Measurements from ENCODE around the gene CACNA1B.

Gene CACNA1B

DNA sequence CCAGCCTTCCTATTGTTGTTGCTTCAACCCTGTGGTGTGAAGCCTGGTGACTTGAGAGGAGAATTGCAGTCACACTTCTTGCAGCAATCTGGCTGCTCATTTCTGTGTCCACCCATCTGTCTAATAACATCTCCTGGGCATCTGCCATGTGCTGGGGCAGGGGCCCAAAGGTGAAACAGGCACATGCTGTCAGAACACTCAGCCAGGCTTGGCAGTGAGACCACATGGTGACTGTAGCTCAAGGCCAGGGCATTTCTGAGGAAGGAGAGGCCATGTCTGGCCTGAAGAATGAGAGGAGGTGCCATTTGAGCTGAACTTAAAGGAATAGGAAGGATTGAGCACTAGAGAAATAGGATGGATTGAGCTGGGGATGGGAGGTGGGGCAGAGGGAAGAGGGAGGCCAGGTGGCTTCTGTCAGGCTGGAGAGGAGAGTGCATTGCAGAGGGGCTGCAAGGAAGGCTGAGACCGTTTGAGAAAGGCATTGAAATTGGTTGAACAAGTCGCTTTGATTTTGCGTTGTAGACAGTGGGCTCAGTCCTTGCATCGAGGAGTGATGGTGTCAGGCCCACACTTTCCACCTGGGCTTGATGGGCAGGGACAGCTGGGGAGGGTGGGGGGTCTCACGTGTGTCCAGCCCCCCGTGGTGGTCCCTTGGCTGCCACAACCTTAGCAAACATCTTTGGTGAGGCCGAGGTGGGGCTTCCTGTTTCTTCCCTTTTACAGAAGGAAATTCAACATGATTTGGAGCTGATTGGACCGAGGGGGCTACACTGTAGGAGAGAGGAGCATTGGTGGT is 222.4 kb downstream of the CACNA1B start:
- no peak for TF ChIP-seq CTCF (IDR thresholded peaks at IDR 0.05; ENCODE audit: borderline replicate concordance, control extremely low read depth, extremely low read depth, insufficient read depth, missing control alignments)
- in situ Hi-C loops (cut with MboI; ENCODE audit: low sequenced_read_pairs, unreplicated experiment): no loop called here
- DNase-seq (ENCODE audit: low spot score): peak; percentile 16

DNA sequence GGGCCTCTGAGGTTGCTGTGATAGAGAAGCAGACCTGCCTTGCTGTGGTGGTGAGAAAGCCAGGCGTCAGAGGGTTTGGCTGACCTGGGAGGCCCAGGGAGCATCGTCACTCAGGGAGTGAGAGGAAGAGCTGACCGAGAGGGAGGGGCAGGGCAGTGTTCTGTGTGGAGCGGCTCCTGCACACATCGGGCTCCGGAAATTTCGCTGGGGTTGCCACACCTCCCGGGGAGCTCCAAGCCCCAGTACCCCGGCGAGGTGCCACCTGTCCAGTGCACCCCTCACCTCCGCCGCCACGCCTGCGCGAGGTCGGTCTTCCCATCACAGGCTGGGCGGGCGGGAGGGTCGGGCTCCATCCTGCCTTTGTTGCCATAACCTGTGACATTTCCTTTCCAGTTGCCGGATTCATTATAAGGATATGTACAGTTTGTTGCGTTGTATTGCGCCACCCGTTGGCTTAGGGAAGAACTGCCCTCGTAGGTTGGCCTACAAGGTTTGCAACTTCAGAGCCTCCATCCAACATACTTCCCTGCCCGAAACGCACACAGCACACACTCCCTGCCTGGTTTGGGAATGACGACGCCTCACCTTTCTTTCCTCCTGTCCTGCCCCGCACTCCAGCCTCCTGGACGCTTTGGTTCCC is 223.2 kb downstream of the CACNA1B start:
- in situ Hi-C loops (cut with MboI; ENCODE audit: low sequenced_read_pairs, unreplicated experiment): no loop called here
- TF ChIP-seq CTCF (IDR thresholded peaks at IDR 0.05; ENCODE audit: borderline replicate concordance, control extremely low read depth, extremely low read depth, insufficient read depth, missing control alignments): no peak
- peak; percentile 32 for DNase-seq (ENCODE audit: low spot score)

- peak; percentile 25 for DNase-seq (ENCODE audit: low spot score)
- no peak for TF ChIP-seq CTCF (IDR thresholded peaks at IDR 0.05; ENCODE audit: borderline replicate concordance, control extremely low read depth, extremely low read depth, insufficient read depth, missing control alignments)
- in situ Hi-C loops (cut with MboI; ENCODE audit: low sequenced_read_pairs, unreplicated experiment): no loop called here
Observed at GRCh38 chr9:138101444-138102234, 224.1 kb downstream of the CACNA1B start.

DNA sequence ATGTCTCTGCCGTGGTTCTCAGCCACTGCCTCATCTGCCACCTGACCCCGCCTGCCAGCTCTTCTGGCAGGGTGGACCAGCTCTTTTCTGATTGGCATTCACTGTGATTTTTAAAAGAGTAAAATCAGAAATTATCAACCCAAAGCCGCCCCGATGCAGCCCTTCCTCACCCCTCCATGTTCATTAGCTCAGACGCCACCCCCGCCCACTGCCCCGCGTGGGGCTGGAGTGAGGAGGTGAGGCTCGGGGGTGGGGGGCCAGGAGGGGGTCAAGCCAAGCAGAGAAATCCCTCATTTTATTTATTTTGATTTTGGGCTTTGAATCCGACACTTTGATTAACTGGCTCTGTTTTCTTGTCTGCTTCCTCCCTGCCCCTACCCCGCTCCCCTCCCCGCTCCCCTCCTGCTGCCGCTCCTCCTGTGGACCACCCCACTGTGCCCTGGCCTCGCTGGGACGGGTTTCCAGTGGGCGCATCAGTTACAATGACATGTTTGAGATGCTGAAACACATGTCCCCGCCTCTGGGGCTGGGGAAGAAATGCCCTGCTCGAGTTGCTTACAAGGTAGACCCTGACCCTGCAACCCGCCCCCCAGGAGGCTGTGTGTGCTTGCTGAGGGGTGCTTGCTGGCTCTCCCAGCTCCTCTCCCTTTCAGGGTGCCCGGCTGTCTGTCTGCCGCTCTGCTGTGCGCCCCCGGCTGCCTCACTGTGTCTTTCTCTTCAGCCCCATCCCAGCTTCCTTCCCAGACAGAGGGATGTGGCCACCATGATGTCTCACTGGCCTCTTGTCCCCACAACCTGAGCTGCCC is 224.9 kb downstream of the CACNA1B start:
- in situ Hi-C loops (cut with MboI; ENCODE audit: low sequenced_read_pairs, unreplicated experiment): no loop called here
- DNase-seq (ENCODE audit: low spot score): peak; percentile 25
- no peak for TF ChIP-seq CTCF (IDR thresholded peaks at IDR 0.05; ENCODE audit: borderline replicate concordance, control extremely low read depth, extremely low read depth, insufficient read depth, missing control alignments)

DNA sequence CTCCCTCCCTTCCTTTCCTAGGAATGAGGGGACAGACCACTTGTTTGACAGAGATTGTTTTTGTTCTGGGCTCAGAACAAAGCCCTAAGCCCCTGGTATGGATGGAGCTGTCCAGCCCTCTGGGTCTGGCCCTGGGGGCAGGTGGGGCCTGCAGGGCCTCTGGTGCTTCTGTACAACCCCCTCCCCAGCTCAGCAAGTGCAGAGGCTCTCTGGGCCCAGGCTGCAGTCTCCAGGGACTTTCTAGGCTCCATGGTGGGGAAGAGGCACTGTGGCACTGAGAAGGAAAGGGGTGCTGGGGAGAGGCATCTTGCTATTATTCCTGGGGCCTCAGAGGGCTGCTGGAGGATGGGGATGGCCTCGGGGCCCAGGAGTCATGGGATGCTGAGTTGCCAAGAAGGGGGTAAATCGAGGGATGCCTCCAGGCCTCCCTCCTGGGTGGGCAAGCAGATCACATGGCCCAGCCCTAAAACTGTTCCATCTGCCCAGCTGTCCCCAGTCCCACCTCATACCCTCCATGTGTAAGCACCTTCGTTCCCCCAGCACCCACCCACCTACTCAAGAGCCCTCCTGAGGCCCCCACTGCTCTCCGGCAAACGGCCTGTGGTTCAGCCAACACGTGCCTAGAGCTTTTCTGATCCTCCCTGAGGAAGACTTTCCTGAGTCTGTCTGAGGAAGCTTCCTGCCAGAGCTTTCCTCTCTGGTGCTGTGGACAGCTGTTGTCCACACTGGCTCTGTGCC is 225.7 kb downstream of the CACNA1B start:
- TF ChIP-seq CTCF (IDR thresholded peaks at IDR 0.05; ENCODE audit: borderline replicate concordance, control extremely low read depth, extremely low read depth, insufficient read depth, missing control alignments): no peak

More for the DNA sequence above, 225.7 kb downstream of the CACNA1B start:
- in situ Hi-C loops (cut with MboI; ENCODE audit: low sequenced_read_pairs, unreplicated experiment): no loop called here
- DNase-seq (ENCODE audit: low spot score): peak; percentile 23
